GM12872 (cell line): ENCODE results near the gene YIF1A.

ENCODE experiments used
- TF ChIP-seq, protein P1 (sequence below): IDR thresholded peaks from 3 replicates; pipeline ENCODE4 v1.5.1; 2011; ENCODE audit warnings: low read depth, mild to moderate bottlenecking, low read length, moderate library complexity; ENCODE audit not compliant: insufficient read depth

The YIF1A gene

DNA sequence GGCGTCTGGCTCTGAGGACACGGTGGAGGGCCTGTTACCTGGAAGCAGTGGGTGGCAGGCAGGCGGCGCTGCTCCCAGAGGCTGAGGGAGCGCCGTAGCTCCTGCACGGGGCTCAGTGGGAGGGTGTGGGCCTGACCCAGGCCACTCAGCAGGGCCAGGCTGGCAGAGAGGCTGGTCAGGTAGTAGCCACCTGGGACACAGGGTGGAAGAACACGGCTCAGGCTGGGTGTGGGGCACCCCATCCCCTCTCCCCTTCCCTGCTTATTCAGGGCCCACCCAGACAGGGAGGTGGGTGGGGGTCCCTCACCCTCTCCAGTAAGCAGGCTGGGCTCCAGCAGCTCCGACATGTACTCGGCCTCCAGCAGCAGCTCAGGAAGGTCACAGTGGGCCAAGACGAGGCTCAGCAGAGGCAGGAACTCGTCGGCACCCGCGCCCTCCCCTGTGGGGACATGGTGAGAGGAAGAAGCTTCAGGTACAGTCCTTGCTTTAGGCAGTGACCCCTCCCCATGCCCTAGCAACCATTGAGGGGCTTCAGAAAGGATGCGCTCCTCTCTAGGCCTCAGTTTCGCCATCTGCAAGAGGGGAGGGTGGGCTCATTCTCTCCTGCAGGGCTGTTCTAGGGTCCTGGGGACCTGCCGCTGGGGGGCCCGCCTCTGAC, 44.4 kb upstream of the YIF1A start:
- TF ChIP-seq, protein P1, sequence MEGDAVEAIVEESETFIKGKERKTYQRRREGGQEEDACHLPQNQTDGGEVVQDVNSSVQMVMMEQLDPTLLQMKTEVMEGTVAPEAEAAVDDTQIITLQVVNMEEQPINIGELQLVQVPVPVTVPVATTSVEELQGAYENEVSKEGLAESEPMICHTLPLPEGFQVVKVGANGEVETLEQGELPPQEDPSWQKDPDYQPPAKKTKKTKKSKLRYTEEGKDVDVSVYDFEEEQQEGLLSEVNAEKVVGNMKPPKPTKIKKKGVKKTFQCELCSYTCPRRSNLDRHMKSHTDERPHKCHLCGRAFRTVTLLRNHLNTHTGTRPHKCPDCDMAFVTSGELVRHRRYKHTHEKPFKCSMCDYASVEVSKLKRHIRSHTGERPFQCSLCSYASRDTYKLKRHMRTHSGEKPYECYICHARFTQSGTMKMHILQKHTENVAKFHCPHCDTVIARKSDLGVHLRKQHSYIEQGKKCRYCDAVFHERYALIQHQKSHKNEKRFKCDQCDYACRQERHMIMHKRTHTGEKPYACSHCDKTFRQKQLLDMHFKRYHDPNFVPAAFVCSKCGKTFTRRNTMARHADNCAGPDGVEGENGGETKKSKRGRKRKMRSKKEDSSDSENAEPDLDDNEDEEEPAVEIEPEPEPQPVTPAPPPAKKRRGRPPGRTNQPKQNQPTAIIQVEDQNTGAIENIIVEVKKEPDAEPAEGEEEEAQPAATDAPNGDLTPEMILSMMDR = no peak

DNA sequence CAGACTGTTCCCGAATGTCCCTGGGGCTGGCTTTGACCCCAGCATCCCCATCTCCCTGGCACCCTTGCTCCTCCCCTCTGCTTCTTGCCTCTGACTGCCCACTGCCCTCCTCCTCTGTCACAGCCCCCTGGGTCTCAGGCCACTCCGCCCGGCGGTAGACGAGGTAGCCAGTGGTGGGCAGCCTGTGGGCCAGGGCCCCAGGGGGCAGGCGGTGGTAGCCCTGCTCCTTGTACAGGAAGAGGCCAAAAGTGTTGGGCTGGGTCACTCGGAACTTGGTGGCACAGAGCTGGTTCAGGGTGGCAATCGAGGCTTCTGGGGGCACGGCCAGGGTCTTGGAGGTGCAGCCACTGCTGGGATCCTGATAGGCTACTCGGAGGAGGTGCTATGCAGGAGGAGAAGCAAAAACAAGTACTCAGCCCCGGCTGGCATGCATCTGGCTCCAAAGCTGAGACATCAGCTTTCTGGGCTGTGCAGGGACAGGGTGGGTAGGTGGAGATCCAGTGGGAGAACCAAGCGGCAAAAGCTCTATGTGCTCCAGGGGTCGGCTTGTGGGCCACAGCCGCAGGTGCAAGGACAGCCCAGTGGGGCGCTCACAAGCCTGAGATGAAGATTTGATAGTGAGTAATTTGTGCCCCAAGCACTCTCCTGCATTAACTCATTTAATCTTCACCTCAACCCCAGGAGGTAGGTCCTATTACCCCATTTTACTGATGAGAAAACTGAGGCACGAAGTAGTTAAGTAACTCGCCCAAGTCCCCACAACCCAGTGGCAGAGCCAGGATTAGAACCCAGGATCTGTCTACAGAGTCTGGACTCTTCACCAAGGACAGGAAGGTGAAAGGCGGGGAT, 43.7 kb upstream of the YIF1A start:
- TF ChIP-seq, protein P1 = no peak

DNA sequence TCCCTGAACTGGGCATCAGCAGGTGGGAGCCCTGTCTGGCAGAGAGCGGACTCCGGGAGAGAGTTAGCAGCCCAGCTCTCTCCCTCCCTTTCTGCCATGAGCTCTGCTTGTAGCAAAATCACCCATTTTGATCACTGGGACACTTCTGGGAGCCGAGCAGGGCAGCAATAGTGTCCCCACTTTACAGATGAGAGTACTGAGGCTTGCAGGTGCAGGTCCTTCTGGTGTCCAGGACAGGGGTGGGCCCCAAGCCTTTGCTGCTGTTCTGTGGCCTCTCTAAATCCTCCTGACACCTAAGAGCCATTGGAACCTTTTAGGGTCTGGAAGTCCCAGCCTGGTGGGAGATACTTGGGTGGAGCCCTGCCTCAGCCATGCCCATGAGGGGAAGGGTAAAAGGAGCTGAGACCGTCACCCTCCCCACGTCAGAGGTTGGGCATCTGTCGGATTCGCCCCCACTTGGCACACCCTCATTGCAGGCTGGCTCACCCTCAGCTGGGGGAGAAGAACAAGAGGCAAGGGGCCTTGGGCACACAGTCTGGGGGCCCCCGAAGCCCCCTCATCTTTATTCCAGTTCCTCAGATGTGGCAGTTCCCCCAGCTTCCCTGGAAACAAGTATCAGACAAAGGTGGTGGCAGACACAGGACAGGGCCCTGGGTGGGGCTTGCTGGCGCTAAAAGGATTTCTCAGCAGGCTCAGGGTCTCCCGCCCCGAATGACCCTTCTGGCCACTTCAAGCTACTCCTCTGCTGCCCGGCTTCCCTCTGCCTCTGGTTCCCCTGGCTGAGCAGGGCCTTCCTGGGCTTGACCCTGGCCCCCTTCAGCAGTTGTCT, 42.8 kb upstream of the YIF1A start:
- TF ChIP-seq, protein P1 = no peak

DNA sequence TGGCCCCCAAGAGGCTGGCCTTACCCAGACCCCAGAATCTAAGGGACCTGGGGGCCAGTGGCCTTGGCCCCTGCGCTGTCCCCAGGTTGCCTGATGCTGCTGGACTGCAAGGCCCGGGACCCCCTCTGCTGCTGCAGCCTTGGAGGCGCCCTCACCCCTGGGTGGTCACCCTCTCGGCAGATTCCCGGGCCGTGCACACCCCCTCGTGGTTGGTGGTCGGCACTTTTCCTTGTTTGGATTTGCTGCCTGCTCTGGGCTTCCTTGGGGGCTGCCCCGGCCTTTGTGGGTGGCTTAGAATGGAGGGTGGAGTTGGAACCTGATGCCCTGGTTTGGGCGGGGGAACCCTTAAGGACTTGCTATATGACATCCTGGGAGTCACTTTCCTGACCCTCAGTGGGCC, 42.0 kb upstream of the YIF1A start:
- TF ChIP-seq, protein P1 = no peak

DNA sequence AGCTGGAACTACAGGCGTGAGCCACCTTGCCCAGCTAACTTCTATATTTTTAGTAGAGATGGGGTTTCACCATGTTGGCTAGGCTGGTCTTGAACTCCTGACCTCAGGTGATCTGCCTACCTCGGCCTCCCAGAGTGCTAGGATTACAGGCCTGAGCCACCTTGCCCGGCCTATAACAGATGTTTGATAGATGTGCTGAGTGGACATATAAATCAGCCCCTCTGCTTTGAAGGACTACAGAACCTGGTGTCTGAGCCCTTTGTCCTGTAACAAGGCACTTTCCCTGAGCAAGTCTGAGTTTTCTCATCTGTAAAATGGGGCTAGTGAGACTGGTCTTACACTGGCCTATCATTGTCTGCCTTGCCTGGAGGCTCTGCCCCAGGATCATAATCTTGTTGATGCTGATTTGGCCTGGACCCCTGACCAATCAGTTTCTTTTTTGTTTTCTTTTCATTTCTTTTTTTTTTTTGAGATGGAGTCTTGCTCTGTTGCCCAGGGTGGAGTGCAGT, 40.3 kb upstream of the YIF1A start:
- TF ChIP-seq, protein P1 = no peak

DNA sequence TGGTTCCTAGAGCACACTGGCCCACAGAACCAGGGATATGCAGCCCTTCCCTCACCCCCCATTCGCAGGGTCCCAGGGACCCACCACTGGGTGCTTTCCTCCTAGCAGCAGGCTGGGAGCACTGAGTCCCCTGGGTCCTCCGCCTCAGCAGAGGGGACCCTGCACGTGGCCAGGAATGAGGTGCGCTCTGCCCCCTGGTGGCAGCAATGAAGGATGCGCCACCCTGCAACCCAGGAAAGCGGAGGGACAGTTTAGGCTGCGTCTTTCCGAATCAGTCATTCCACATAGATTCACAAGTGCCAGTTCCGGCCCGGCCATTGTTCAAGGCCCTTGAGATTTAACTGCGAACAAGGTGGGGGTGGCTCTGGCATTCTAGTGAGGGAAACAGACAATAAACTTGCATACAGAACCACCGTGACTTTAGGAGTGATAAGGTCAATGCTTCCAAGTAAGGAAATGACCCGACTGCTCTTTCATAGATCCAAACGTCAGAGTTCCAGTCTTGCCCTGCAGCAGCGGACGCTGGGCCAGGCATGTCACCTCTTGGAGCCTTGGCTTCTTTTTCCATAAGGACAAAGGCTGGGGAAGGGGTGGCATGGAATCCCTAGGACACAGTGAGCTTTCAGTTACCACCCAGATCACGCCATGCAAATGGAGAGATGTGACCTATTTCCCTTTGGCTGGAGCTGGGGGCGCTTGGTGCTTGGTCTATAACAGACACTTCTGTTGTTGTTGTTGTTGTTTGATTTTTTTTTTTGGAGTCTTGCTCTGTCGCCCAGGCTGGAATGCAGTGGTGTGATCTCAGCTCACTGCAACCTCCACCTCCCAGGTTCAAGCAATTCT, 39.6 kb upstream of the YIF1A start:
- TF ChIP-seq, protein P1 = peak; percentile 94

DNA sequence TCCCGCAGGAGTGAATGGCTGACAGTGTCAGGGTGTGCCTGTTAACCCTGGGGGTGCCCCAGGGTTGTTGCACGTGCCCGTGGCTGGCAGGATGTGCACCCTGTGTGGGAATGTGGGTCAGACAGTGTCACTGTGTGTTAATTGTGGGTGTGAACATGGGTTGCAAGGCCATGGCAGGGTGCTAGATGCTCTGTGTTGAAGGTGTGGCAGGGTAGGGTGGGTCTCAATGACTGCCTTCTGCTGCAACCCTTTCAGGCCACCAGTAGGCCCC, 39.0 kb upstream of the YIF1A start:
- TF ChIP-seq, protein P1 = no peak
